ENCODE measurements around the gene LCE3B.

The LCE3B gene

GRCh38 chr1:152663098-152663497, 49.5 kb downstream of the LCE3B start, which contains the start of gene LCE2D:
LCE2D (plus strand) TSS chr1:152663380; CDS start chr1:152664106, 726 bp downstream.
- DNase-seq, result no peak

All from midbrain (tissue), 1 donor.